NCI-H82 treated with DMSO at 0.1 percent for 48 hours (cell line): ENCODE results near the gene NDUFV3.
"Not testable (repeated sequence)": the region's sequence is repeated elsewhere in the genome, so short reads cannot be mapped to it uniquely, and the experiment has no call there.

Experiments
- DNase-seq: peaks from one replicate; lab custom pipeline; 2025; ENCODE audit not compliant: unreplicated experiment; lab: John Stamatoyannopoulos, UW

The NDUFV3 gene

GRCh38 chr21:42892931-42893755 lies at the start of gene NDUFV3:
NDUFV3 (plus strand) TSS chr21:42893309; CDS start chr21:42893334, 25 bp downstream.
- DNase-seq, result peak; percentile 97

DNA sequence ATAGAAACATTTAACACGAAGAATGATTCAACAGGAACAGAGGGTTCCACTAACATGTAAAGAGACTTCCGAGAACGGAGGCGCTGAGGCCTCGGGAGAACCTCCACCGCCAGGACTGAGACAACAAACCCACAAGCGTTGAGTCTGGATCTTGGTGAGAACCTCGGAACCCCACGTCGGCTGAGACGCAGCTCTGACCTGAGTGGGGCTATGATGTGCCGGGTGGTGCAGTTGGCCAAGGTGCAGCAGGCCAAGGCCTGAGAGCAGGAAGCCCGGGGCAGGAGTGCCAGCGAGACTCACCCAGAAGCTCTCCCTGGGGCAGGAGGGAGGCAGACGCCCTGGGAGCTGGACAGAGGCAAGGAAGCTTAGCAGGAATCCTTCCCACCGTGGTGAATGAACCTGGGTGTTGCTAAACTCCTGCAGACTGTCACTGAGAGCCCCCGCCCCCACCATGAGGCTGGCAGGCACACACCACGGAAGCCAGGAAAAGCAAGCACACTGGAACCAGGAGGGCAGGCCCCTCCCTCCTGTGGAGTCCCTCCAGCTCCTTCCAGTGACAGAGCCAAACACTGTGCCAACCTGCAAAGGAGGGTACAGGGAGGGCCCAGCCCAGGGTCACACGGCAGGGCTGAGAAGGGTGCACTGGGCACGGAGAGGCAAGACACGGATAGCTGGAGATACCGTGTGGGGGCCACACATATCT lies 48.5 kb upstream of the NDUFV3 start:
- DNase-seq, result no peak

DNA sequence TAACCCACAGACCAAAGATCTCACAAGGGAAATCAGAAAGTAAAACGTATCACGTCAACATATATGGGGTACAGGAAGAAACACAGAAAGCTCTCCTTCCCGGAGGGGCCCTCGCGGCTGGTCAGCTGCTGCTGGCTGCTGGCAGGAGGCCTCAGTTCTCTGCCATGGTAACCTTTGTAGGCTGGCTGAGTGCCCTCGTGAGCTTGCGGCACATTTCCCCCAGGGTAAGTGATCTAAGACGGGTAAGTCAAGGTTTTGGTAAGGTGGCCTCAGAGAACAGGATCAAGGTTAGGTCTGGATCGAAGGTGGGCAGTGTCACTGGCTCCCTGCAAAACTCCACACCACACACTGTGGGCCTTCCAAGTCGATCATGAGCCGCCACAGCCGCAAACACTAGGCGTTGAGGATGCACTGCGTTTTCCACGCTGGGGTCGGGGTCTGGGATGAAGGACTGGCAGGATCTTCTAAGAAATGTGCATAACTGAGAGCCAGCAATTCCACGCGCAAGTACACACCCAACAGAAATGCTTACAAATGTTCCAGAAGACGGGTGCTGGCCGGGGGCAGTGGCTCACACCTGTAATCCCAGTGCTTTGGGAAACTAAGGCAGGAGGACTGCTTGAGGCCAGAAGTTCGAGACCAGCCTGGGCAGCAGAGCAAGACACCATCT lies 47.7 kb upstream of the NDUFV3 start:
- DNase-seq, result no peak

GRCh38 chr21:42846221-42846620 lies 46.9 kb upstream of the NDUFV3 start:
- DNase-seq, result no peak

DNA sequence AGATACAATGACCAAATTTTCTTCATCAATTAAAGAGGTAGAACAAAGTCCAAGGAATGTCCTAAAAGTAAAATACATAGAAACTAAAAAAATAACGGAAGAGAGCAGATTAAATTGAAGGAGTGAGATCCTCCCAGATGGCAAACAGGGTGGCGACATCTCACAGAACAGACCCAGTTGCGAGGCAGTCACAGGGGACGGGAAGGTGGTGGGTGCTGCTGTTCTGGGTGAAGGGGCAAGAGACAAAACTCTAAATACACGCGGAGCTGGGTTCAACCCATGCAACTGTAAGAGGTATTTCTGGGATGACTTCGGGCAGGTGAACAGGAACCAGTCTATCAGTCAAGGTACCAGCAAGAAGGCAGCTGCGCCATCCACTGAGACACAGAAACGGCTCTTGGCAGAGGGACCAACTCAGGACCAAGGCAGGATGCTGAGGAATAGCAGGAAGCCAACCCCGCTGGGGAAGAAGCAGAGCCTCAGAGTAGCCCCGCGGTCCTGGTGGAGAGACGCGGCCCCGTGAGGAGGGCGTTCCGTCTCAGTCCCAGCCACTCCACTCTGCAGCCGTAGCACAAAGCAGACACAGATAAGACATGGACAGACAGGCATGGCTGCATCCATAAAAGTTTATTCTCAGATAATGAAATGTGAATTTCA lies 45.9 kb upstream of the NDUFV3 start:
- no peak for DNase-seq

GRCh38 chr21:42847726-42848125 lies 45.4 kb upstream of the NDUFV3 start:
- no peak for DNase-seq

- DNase-seq, result not testable (repeated sequence)
Observed at GRCh38 chr21:42848144-42848931, 44.8 kb upstream of the NDUFV3 start.

DNA sequence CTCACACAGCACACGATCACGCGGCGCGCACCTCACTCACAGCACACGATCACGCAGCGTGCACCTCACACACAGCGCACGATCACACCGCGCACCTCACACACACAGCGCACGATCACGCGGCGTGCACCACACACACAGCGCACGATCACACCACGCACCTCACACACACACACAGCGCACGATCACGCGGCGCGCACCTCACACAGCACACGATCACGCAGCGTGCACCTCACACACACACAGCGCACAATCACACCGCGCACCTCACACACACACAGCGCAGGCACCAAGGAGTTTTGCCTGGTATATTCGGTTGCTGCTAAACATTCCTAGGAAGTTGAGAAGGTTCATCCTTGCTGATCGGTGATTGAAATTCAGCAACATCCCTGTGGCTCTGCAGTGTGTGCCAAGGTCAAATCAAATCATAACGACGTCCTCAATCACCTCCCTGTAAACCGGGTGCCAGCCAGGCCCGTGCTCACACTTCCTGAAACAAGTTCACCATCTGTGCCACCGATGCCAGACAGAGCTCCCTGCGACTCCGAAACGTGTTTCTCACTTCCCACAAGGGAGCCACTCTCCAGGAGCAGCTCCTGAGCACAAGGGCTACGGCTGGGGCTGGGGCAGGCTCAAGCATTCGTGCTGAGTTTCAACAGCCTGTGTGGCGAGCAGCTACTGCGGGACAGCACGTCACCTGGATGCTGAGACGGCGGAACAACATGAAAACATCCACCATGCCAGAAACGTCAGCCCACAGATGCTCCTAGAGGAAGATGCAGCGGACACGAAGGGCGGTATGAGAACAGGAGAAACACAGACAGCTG lies 44.0 kb upstream of the NDUFV3 start:
- DNase-seq, result no peak

- DNase-seq, result no peak
Observed at GRCh38 chr21:42849759-42850412, 43.2 kb upstream of the NDUFV3 start.

- no peak for DNase-seq
Observed at GRCh38 chr21:42850463-42850862, 42.6 kb upstream of the NDUFV3 start.

- no peak for DNase-seq
Observed at GRCh38 chr21:42850866-42851391, 42.2 kb upstream of the NDUFV3 start.

- no peak for DNase-seq
Observed at GRCh38 chr21:42851812-42852665, 41.1 kb upstream of the NDUFV3 start.

GRCh38 chr21:42852925-42853570 lies 40.1 kb upstream of the NDUFV3 start:
- no peak for DNase-seq

GRCh38 chr21:42853621-42854020 lies 39.5 kb upstream of the NDUFV3 start:
- DNase-seq, result no peak

- no peak for DNase-seq
Observed at GRCh38 chr21:42854246-42855010, 38.7 kb upstream of the NDUFV3 start.

- no peak for DNase-seq
Observed at GRCh38 chr21:42855171-42855936, 37.8 kb upstream of the NDUFV3 start.
